ENCODE measurements around the gene MAIP1.
A peak's percentile ranks its signal among the peaks of the same experiment; 100 is the strongest.

Gene MAIP1

GRCh38 chr2:199950396-199950795 lies 5.0 kb upstream of the MAIP1 start:
- DNase-seq (ENCODE audit: low read depth): no peak

GRCh38 chr2:199951023-199951422 lies 4.4 kb upstream of the MAIP1 start:
- DNase-seq (ENCODE audit: low read depth): no peak

GRCh38 chr2:199955007-199955338 lies 409 bp upstream of the MAIP1 start:
- peak; percentile 2 for DNase-seq (ENCODE audit: low read depth)

GRCh38 chr2:199956062-199956380 lies 639 bp downstream of the MAIP1 start:
- DNase-seq (ENCODE audit: low read depth): no peak

GRCh38 chr2:199958014-199958413 lies 2.6 kb downstream of the MAIP1 start:
- DNase-seq (ENCODE audit: low read depth): no peak

- DNase-seq (ENCODE audit: low read depth): no peak
Measured at GRCh38 chr2:199962203-199962602, 6.8 kb downstream of the MAIP1 start.

GRCh38 chr2:199966405-199966804 lies 11.0 kb downstream of the MAIP1 start:
- DNase-seq (ENCODE audit: low read depth): no peak

GRCh38 chr2:199966976-199967375 lies 11.6 kb downstream of the MAIP1 start:
- no peak for DNase-seq (ENCODE audit: low read depth)

GRCh38 chr2:199968126-199968525 lies 12.7 kb downstream of the MAIP1 start:
- no peak for DNase-seq (ENCODE audit: low read depth)

GRCh38 chr2:199972088-199972626 lies 16.8 kb downstream of the MAIP1 start:
- DNase-seq (ENCODE audit: low read depth): no peak

GRCh38 chr2:199973703-199974102 lies 18.3 kb downstream of the MAIP1 start:
- no peak for DNase-seq (ENCODE audit: low read depth)

GRCh38 chr2:199975273-199975895 lies 20.0 kb downstream of the MAIP1 start:
- DNase-seq (ENCODE audit: low read depth): no peak

GRCh38 chr2:199977984-199978415 lies 22.6 kb downstream of the MAIP1 start:
- no peak for DNase-seq (ENCODE audit: low read depth)

- no peak for DNase-seq (ENCODE audit: low read depth)
Measured at GRCh38 chr2:199979398-199979797, 24.0 kb downstream of the MAIP1 start.

GRCh38 chr2:199979832-199980628 lies 24.6 kb downstream of the MAIP1 start:
- peak; percentile 79 for DNase-seq (ENCODE audit: low read depth)

- DNase-seq (ENCODE audit: low read depth): no peak
Measured at GRCh38 chr2:199982126-199982843, 26.9 kb downstream of the MAIP1 start.

GRCh38 chr2:199983534-199983933 lies 28.2 kb downstream of the MAIP1 start:
- no peak for DNase-seq (ENCODE audit: low read depth)

- no peak for DNase-seq (ENCODE audit: low read depth)
Measured at GRCh38 chr2:199984159-199984558, 28.8 kb downstream of the MAIP1 start.

GRCh38 chr2:199984755-199985154 lies 29.4 kb downstream of the MAIP1 start:
- no peak for DNase-seq (ENCODE audit: low read depth)

- no peak for DNase-seq (ENCODE audit: low read depth)
Measured at GRCh38 chr2:199985625-199986207, 30.3 kb downstream of the MAIP1 start.

GRCh38 chr2:199987586-199987985 lies 32.2 kb downstream of the MAIP1 start:
- no peak for DNase-seq (ENCODE audit: low read depth)

GRCh38 chr2:199988151-199988550 lies 32.8 kb downstream of the MAIP1 start:
- no peak for DNase-seq (ENCODE audit: low read depth)

- no peak for DNase-seq (ENCODE audit: low read depth)
Measured at GRCh38 chr2:199989822-199990221, 34.4 kb downstream of the MAIP1 start.
